Cardiac atrium fibroblast (primary cell): ENCODE measurements around the gene OR4K15. TPM values are rescaled to one million over a fixed set of nuclear protein-coding genes. Genes with fewer than 3 reads are reported as not detected.

ENCODE experiments used
- total RNA-seq: library from RNA; depleted of rRNA; stranded (reverse); fragments of >200 nt; gene quantifications from 2 replicates; pipeline ENCODE4 v1.2.3, GENCODE V29; 2015

The OR4K15 gene
- total RNA-seq: not detected in 2 replicates

GRCh38 chr14:19975291-19975690 lies at the start of gene OR4K15:
Gene OR4K15, plus strand, starts transcription at chr14:19975591. Its CDS starts 0 bp downstream, at chr14:19975591.

GRCh38 chr14:19930617-19931016 lies 44.8 kb upstream of the OR4K15 start, which contains the start of gene OR4K1:
Gene OR4K1, plus strand, starts transcription at chr14:19930917. Its CDS starts 4,750 bp downstream, at chr14:19935667.

GRCh38 chr14:20001863-20002262 lies 26.5 kb downstream of the OR4K15 start, which contains the start of gene OR4Q2:
Gene OR4Q2, plus strand, starts transcription at chr14:20002163.

GRCh38 chr14:20019257-20019865 lies 44.0 kb downstream of the OR4K15 start, which contains the start of gene OR4K14:
Gene OR4K14, minus strand, starts transcription at chr14:20019307. Its CDS starts 4,114 bp downstream, at chr14:20015193.

Other genes starting within 250 kb of the OR4K15 start
- gene OR4Q3, start 232.0 kb upstream of the OR4K15 start, total RNA-seq: not detected in 2 replicates
- gene OR4M1, start 202.1 kb upstream of the OR4K15 start, total RNA-seq: not detected in 2 replicates
- gene OR4N2, start 171.8 kb upstream of the OR4K15 start, total RNA-seq: not detected in 2 replicates
- not detected in 2 replicates for gene OR4K2, start 100.4 kb upstream of the OR4K15 start, total RNA-seq
- not detected in 2 replicates for gene OR4K5, start 55.0 kb upstream of the OR4K15 start, total RNA-seq
- gene OR4K1, start 44.7 kb upstream of the OR4K15 start, total RNA-seq: not detected in 2 replicates
- not detected in 2 replicates for gene OR4Q2, start 26.6 kb downstream of the OR4K15 start, total RNA-seq
- not detected in 2 replicates for gene OR4K14, start 43.7 kb downstream of the OR4K15 start, total RNA-seq
- gene OR4K13, start 60.4 kb downstream of the OR4K15 start, total RNA-seq: not detected in 2 replicates
- gene OR4L1, start 84.5 kb downstream of the OR4K15 start, total RNA-seq: not detected in 2 replicates
- not detected in 2 replicates for gene OR4K17, start 135.1 kb downstream of the OR4K15 start, total RNA-seq
- gene OR4N5, start 163.2 kb downstream of the OR4K15 start, total RNA-seq: not detected in 2 replicates
- gene OR11G2, start 215.3 kb downstream of the OR4K15 start, total RNA-seq: not detected in 2 replicates
- not detected in 2 replicates for gene OR11H6, start 248.1 kb downstream of the OR4K15 start, total RNA-seq